Measurements from ENCODE around the gene GNAI1. TPM values are rescaled to one million over a fixed set of nuclear protein-coding genes. Genes with fewer than 3 reads are reported as not detected.

GNAI1 gene
- total and polyA plus RNA-seq, 10 of the 15 experiments (the other 5 are each of a cell fraction or from before 2014, with no cell fraction given), result not detected

GRCh38 chr7:80243425-80243824 is 108.8 kb downstream of the GNAI1 start:
- Histone ChIP-seq H2AFZ (ENCODE audit: control insufficient read depth, low read depth, low read length) (no peak overlapping the region), H3K4me2 (ENCODE audit: control insufficient read depth, insufficient read depth) (no peak overlapping the region), H3K4me3 (no peak overlapping the region), H3K27ac (ENCODE audit: control insufficient read depth, insufficient read depth) (no peak overlapping the region), H3K79me2 (ENCODE audit: control insufficient read depth, insufficient read depth, low read length) (no peaks in the 10 kb centered on the region), H3K4me1 (ENCODE audit: control insufficient read depth, insufficient read depth, low read length) (no peaks in the 10 kb centered on the region), H3K9ac (ENCODE audit: control insufficient read depth, insufficient read depth, low read length) (no peak overlapping the region), H3K27me3 (replicated peaks in 1 of 2; ENCODE audit: control insufficient read depth in 2 of 2, insufficient read depth in 2 of 2, low read length in 1 of 2) (no peaks in the 10 kb centered on the region), H3K9me3 (replicated peaks; ENCODE audit: control insufficient read depth, insufficient read depth, low read length) (no peaks in the 10 kb centered on the region), H4K20me1 (ENCODE audit: control insufficient read depth, insufficient read depth) (no peaks in the 10 kb centered on the region), H3K36me3 (ENCODE audit: control insufficient read depth in 2 of 2, insufficient read depth in 2 of 2, low read length in 1 of 2) (no peaks in the 10 kb centered on the region)
- POLR2A ChIA-PET, result interaction anchor here (0.5 kb wide), 1 partner anchor 17 kb away, joined by 4 read pairs; no protein-coding TSS in a partner anchor
- TF ChIP-seq RCOR1 (conservative IDR thresholded peaks at IDR 0.05; ENCODE audit: low read depth, low read length) (no peak), FOXK2 (IDR thresholded peaks at IDR 0.05) (no peak), JUNB (IDR thresholded peaks at IDR 0.05) (no peak), SIN3A (IDR thresholded peaks at IDR 0.05; ENCODE audit: low read depth, low read length) (no peak), ZNF622 (IDR thresholded peaks at IDR 0.05) (no peak), NRF1 (conservative IDR thresholded peaks at IDR 0.05; ENCODE audit: low read depth, low read length) (no peak), ETV6 (conservative IDR thresholded peaks at IDR 0.05 in 1 of 2, IDR thresholded peaks at IDR 0.05 in 1 of 2; ENCODE audit: borderline replicate concordance in 1 of 2, low read depth in 1 of 2) (no peak), ZZZ3 (IDR thresholded peaks at IDR 0.05; ENCODE audit: control insufficient read depth, insufficient read length, low read depth) (no peak), ZNF217 (IDR thresholded peaks at IDR 0.05) (no peak), ZBTB40 (IDR thresholded peaks at IDR 0.05; ENCODE audit: borderline replicate concordance) (no peak), HDAC2 (IDR thresholded peaks at IDR 0.05) (no peak), RAD21 (IDR thresholded peaks at IDR 0.05; ENCODE audit: insufficient read depth, low read depth, low read length) (no peak), EGR1 (IDR thresholded peaks at IDR 0.05; ENCODE audit: borderline replicate concordance in 1 of 2, low read depth in 2 of 2, low read length in 2 of 2) (no peak), JUND (IDR thresholded peaks at IDR 0.05; ENCODE audit: low read depth, low read length) (no peak), MYB (IDR thresholded peaks at IDR 0.05; ENCODE audit: borderline replicate concordance, low read depth, low read length) (no peak), NFIC (IDR thresholded peaks at IDR 0.05; ENCODE audit: low read depth, low read length) (no peak)
- TF ChIP-seq, protein P1, sequence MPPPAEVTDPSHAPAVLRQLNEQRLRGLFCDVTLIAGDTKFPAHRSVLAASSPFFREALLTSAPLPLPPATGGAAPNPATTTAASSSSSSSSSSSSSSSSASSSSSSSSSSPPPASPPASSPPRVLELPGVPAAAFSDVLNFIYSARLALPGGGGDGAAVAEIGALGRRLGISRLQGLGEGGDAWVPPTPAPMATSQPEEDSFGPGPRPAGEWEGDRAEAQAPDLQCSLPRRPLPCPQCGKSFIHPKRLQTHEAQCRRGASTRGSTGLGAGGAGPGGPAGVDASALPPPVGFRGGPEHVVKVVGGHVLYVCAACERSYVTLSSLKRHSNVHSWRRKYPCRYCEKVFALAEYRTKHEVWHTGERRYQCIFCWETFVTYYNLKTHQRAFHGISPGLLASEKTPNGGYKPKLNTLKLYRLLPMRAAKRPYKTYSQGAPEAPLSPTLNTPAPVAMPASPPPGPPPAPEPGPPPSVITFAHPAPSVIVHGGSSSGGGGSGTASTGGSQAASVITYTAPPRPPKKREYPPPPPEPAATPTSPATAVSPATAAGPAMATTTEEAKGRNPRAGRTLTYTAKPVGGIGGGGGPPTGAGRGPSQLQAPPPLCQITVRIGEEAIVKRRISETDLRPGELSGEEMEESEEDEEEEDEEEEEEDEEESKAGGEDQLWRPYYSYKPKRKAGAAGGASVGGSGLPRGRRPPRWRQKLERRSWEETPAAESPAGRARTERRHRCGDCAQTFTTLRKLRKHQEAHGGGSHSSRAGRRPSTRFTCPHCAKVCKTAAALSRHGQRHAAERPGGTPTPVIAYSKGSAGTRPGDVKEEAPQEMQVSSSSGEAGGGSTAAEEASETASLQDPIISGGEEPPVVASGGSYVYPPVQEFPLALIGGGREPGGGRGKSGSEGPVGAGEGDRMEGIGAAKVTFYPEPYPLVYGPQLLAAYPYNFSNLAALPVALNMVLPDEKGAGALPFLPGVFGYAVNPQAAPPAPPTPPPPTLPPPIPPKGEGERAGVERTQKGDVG (CRISPR knock-in tag; IDR thresholded peaks at IDR 0.05), result no peak
- DNase-seq (ENCODE audit: low read depth, low spot score) (no peak), ATAC-seq (no peak), FAIRE-seq (no peak)
- SMC1A ChIA-PET (ENCODE audit: uncharacterized antibody, unreplicated experiment), result no interaction called here
- CTCF ChIA-PET, result no interaction called here
- intact Hi-C loops (cut with micrococcal nuclease; ENCODE audit: unreplicated experiment) (no loop called here), in situ Hi-C loops (cut with MboI) (no loop called here)
- RAD21 ChIA-PET (ENCODE audit: unreplicated experiment), result no interaction called here
- BruUV-seq (replicated peaks), result no TSS peak
- 0% methylated on average over 4 of the region's 4 CpGs for WGBS (ENCODE audit: insufficient coverage, insufficient replicate concordance, low lambda C conversion rate, missing lambda C conversion rate)

Measured in GM12878 (cell line).